Central memory CD8-positive, alpha-beta T cell (primary cell): Measurements from ENCODE around the gene SLC25A1.

Experiments used
- ATAC-seq: fragments of 150-1000 bp; cut with Tn5 transposase; replicated peaks from 2 replicates; pipeline ENCODE4 v1.10.0; 2022; ENCODE audit warnings: mild to moderate bottlenecking, moderate FRiP score, moderate number of reproducible peaks; ENCODE audit not compliant: poor library complexity, severe bottlenecking; ENCODE audit errors: extremely low read depth
- DNase-seq, 2 donors: peaks; one replicate each; pipeline ENCODE4 v3.0.0; 2021; ENCODE audit warnings: low spot score in 2 of 2
- H3K27ac Mint-ChIP-seq: one replicate; pipeline ENCODE4 v1.8.0; 2022; ENCODE audit warnings: low read depth, mild to moderate bottlenecking, moderate library complexity, mixed read lengths
- H3K27me3 Mint-ChIP-seq: one replicate; pipeline ENCODE4 v1.8.0; 2022; ENCODE audit warnings: mixed read lengths
- H3K36me3 Mint-ChIP-seq: one replicate; pipeline ENCODE4 v1.8.0; 2022; ENCODE audit warnings: mild to moderate bottlenecking, moderate library complexity, mixed read lengths; ENCODE audit not compliant: insufficient read depth
- H3K4me1 Mint-ChIP-seq: one replicate; pipeline ENCODE4 v1.8.0; 2022; ENCODE audit warnings: mixed read lengths
- H3K4me3 Mint-ChIP-seq: one replicate; pipeline ENCODE4 v1.8.0; 2022; ENCODE audit warnings: mild to moderate bottlenecking, moderate library complexity, mixed read lengths
- H3K9me3 Mint-ChIP-seq: one replicate; pipeline ENCODE4 v1.8.0; 2022; ENCODE audit warnings: mixed read lengths

The SLC25A1 gene

GRCh38 chr22:19132693-19133400 is 45.7 kb downstream of the SLC25A1 start:
- Mint-ChIP-seq H3K4me3 (no peak overlapping the region), H3K36me3 (peaks cover 16% of the 10 kb centered on the region), H3K9me3 (no peaks in the 10 kb centered on the region), H3K27me3 (no peaks in the 10 kb centered on the region), H3K4me1 (peaks cover 6% of the 10 kb centered on the region), H3K27ac (no peak overlapping the region)
- ATAC-seq (no peak), DNase-seq (no peak)

GRCh38 chr22:19132153-19132552 is 46.4 kb downstream of the SLC25A1 start:
- no peak for ATAC-seq
- Mint-ChIP-seq H3K27ac (no peak overlapping the region), H3K4me1 (peaks cover 6% of the 10 kb centered on the region), H3K9me3 (no peaks in the 10 kb centered on the region), H3K27me3 (no peaks in the 10 kb centered on the region), H3K4me3 (no peak overlapping the region), H3K36me3 (peaks cover 13% of the 10 kb centered on the region)
- no peak for DNase-seq

GRCh38 chr22:19131685-19132015 is 46.9 kb downstream of the SLC25A1 start:
- Mint-ChIP-seq H3K9me3 (no peaks in the 10 kb centered on the region), H3K4me3 (no peak overlapping the region), H3K4me1 (peaks cover 6% of the 10 kb centered on the region), H3K27ac (no peak overlapping the region), H3K27me3 (no peaks in the 10 kb centered on the region), H3K36me3 (peaks cover 11% of the 10 kb centered on the region)
- ATAC-seq (no peak), DNase-seq (no peak)

GRCh38 chr22:19130959-19131684 is 47.4 kb downstream of the SLC25A1 start, which contains the start of gene TSSK2:
Gene TSSK2, plus strand, starts transcription at chr22:19131308. Its CDS starts 92 bp downstream, at chr22:19131400.
- H3K4me3 Mint-ChIP-seq = no peak within 1 kb of the TSS
- H3K27ac Mint-ChIP-seq = no peak within 1 kb of the TSS
- peaks cover 6% of the 10 kb centered on the region for H3K4me1 Mint-ChIP-seq
- no peak for DNase-seq
- H3K27me3 Mint-ChIP-seq = no peaks in the 10 kb centered on the region
- ATAC-seq = no peak
- H3K9me3 Mint-ChIP-seq = no peaks in the 10 kb centered on the region
- peaks cover 8% of the 10 kb centered on the region for H3K36me3 Mint-ChIP-seq

GRCh38 chr22:19129871-19130270 is 48.7 kb downstream of the SLC25A1 start:
- H3K4me3 Mint-ChIP-seq = no peak overlapping the region

GRCh38 chr22:19128946-19129727 is 49.4 kb downstream of the SLC25A1 start:
- Mint-ChIP-seq H3K27ac (peak overlapping the region; percentile 58), H3K27me3 (no peaks in the 10 kb centered on the region), H3K36me3 (peaks cover 4% of the 10 kb centered on the region), H3K4me3 (no peak overlapping the region), H3K9me3 (no peaks in the 10 kb centered on the region), H3K4me1 (no peaks in the 10 kb centered on the region)
- ATAC-seq = no peak
- DNase-seq = no peak

More at GRCh38 chr22:19129871-19130270, 48.7 kb downstream of the SLC25A1 start:
- DNase-seq (no peak), ATAC-seq (no peak)
- no peaks in the 10 kb centered on the region for H3K9me3 Mint-ChIP-seq
- no peaks in the 10 kb centered on the region for H3K4me1 Mint-ChIP-seq
- peak overlapping the region; percentile 58 for H3K27ac Mint-ChIP-seq
- peaks cover 5% of the 10 kb centered on the region for H3K36me3 Mint-ChIP-seq
- no peaks in the 10 kb centered on the region for H3K27me3 Mint-ChIP-seq

GRCh38 chr22:19128009-19128401 is 50.5 kb downstream of the SLC25A1 start:
- ATAC-seq (no peak), DNase-seq (no peak)
- Mint-ChIP-seq H3K4me1 (peaks cover 3% of the 10 kb centered on the region), H3K27me3 (no peaks in the 10 kb centered on the region), H3K36me3 (no peaks in the 10 kb centered on the region), H3K4me3 (no peak overlapping the region), H3K27ac (no peak overlapping the region), H3K9me3 (no peaks in the 10 kb centered on the region)

- Mint-ChIP-seq H3K27ac (no peak overlapping the region), H3K9me3 (no peaks in the 10 kb centered on the region), H3K4me1 (peaks cover 9% of the 10 kb centered on the region), H3K4me3 (no peak overlapping the region), H3K27me3 (no peaks in the 10 kb centered on the region), H3K36me3 (no peaks in the 10 kb centered on the region)
- no peak for ATAC-seq
- DNase-seq = no peak
Measured at GRCh38 chr22:19127329-19128008, 51.1 kb downstream of the SLC25A1 start.

GRCh38 chr22:19126309-19127273 is 51.9 kb downstream of the SLC25A1 start:
- H3K27ac Mint-ChIP-seq = no peak overlapping the region
- no peak overlapping the region for H3K4me3 Mint-ChIP-seq
- no peaks in the 10 kb centered on the region for H3K27me3 Mint-ChIP-seq
- ATAC-seq (no peak), DNase-seq (no peak)
- no peaks in the 10 kb centered on the region for H3K9me3 Mint-ChIP-seq
- peaks cover under 1% of the 10 kb centered on the region for H3K36me3 Mint-ChIP-seq
- peaks cover 10% of the 10 kb centered on the region for H3K4me1 Mint-ChIP-seq
